Osteocyte (in vitro differentiated cells): ENCODE measurements around the gene CDH8. TPM values are rescaled to one million over a fixed set of nuclear protein-coding genes. Genes with fewer than 3 reads are reported as not detected.

ENCODE experiments used
- DNase-seq: peaks from one replicate; pipeline ENCODE4 v3.0.0; 2021; ENCODE audit warnings: mixed read lengths; ENCODE audit not compliant: unreplicated experiment; ENCODE audit errors: extremely low spot score
- H3K27ac Mint-ChIP-seq: one replicate; pipeline ENCODE4 v1.8.0; 2021; ENCODE audit warnings: mild to moderate bottlenecking, mixed read lengths; ENCODE audit not compliant: unreplicated experiment
- H3K27me3 Mint-ChIP-seq: one replicate; pipeline ENCODE4 v1.8.0; 2021; ENCODE audit warnings: mixed read lengths; ENCODE audit not compliant: unreplicated experiment
- H3K36me3 Mint-ChIP-seq: one replicate; pipeline ENCODE4 v1.8.0; 2021; ENCODE audit warnings: mixed read lengths; ENCODE audit not compliant: unreplicated experiment
- H3K4me1 Mint-ChIP-seq: one replicate; pipeline ENCODE4 v1.8.0; 2021; ENCODE audit warnings: mixed read lengths; ENCODE audit not compliant: unreplicated experiment
- H3K4me3 Mint-ChIP-seq: one replicate; pipeline ENCODE4 v1.8.0; 2021; ENCODE audit warnings: mild to moderate bottlenecking, moderate library complexity, mixed read lengths; ENCODE audit not compliant: unreplicated experiment
- H3K9me3 Mint-ChIP-seq: one replicate; pipeline ENCODE4 v1.8.0; 2021; ENCODE audit warnings: mixed read lengths; ENCODE audit not compliant: unreplicated experiment
- CTCF ChIP-seq: fragments of 200-600 bp; sonication (generic); IDR thresholded peaks from 2 replicates; pipeline ENCODE4 v1.5.0; 2021; ENCODE audit warnings: antibody characterized with exemption, mild to moderate bottlenecking, moderate library complexity
- total RNA-seq: library from RNA; stranded (reverse); gene quantifications from 2 replicates; pipeline ENCODE4 v1.2.1, GENCODE V29; 2021

CDH8 gene
- total RNA-seq, 1 donor from 2014 or later = 7.7 TPM

- no peak overlapping the region for H3K4me3 Mint-ChIP-seq
- no peaks in the 10 kb centered on the region for H3K9me3 Mint-ChIP-seq
- no peak for TF ChIP-seq CTCF
- peaks cover 3% of the 10 kb centered on the region for H3K4me1 Mint-ChIP-seq
- H3K36me3 Mint-ChIP-seq = peaks cover 3% of the 10 kb centered on the region
- DNase-seq = no peak
- H3K27ac Mint-ChIP-seq = no peak overlapping the region
- no peaks in the 10 kb centered on the region for H3K27me3 Mint-ChIP-seq
These were observed 193.6 kb downstream of the CDH8 start for GRCh38 chr16:61842666-61843065.

GRCh38 chr16:61836804-61837393 is 199.3 kb downstream of the CDH8 start:
- no peak for TF ChIP-seq CTCF
- H3K36me3 Mint-ChIP-seq = no peaks in the 10 kb centered on the region
- no peaks in the 10 kb centered on the region for H3K27me3 Mint-ChIP-seq
- DNase-seq = no peak
- no peak overlapping the region for H3K4me3 Mint-ChIP-seq
- H3K9me3 Mint-ChIP-seq = no peaks in the 10 kb centered on the region
- peak overlapping the region; percentile 9 for H3K27ac Mint-ChIP-seq
- peaks cover 3% of the 10 kb centered on the region for H3K4me1 Mint-ChIP-seq

GRCh38 chr16:61834082-61834481 is 202.2 kb downstream of the CDH8 start:
- Mint-ChIP-seq H3K4me1 (peaks cover 3% of the 10 kb centered on the region), H3K4me3 (no peak overlapping the region), H3K27ac (no peak overlapping the region), H3K9me3 (no peaks in the 10 kb centered on the region), H3K27me3 (no peaks in the 10 kb centered on the region), H3K36me3 (no peaks in the 10 kb centered on the region)
- no peak for TF ChIP-seq CTCF
- DNase-seq = no peak

GRCh38 chr16:61831351-61831917 is 204.8 kb downstream of the CDH8 start:
- Mint-ChIP-seq H3K27me3 (no peaks in the 10 kb centered on the region), H3K27ac (no peak overlapping the region), H3K36me3 (no peaks in the 10 kb centered on the region), H3K4me1 (peaks cover 3% of the 10 kb centered on the region), H3K9me3 (no peaks in the 10 kb centered on the region), H3K4me3 (no peak overlapping the region)
- no peak for DNase-seq
- no peak for TF ChIP-seq CTCF

- TF ChIP-seq CTCF = no peak
- no peak for DNase-seq
- Mint-ChIP-seq H3K27me3 (no peaks in the 10 kb centered on the region), H3K4me3 (no peak overlapping the region), H3K27ac (no peak overlapping the region), H3K36me3 (no peaks in the 10 kb centered on the region), H3K4me1 (peaks cover 3% of the 10 kb centered on the region), H3K9me3 (no peaks in the 10 kb centered on the region)
These were observed 206.6 kb downstream of the CDH8 start for GRCh38 chr16:61829631-61830030.
